Amniotic epithelial cell (primary cell): ENCODE measurements around the gene TMEM38A.
A peak's percentile ranks its signal among the peaks of the same experiment; 100 is the strongest.

Experiments used
- DNase-seq: peaks from one replicate; pipeline ENCODE4 v3.0.0-alpha.2; 2010; ENCODE audit warnings: low read depth

The TMEM38A gene

GRCh38 chr19:16660763-16661479, at the start of gene TMEM38A:
Gene TMEM38A (plus strand): TSS chr19:16661139. CDS start chr19:16661218, 79 bp downstream.
- DNase-seq: no peak

- DNase-seq: no peak
These were observed 48.3 kb upstream of the TMEM38A start for GRCh38 chr19:16612636-16613035.

GRCh38 chr19:16613841-16614240, 47.1 kb upstream of the TMEM38A start:
- DNase-seq: no peak

GRCh38 chr19:16614941-16615340, 46.0 kb upstream of the TMEM38A start:
- no peak for DNase-seq

DNA sequence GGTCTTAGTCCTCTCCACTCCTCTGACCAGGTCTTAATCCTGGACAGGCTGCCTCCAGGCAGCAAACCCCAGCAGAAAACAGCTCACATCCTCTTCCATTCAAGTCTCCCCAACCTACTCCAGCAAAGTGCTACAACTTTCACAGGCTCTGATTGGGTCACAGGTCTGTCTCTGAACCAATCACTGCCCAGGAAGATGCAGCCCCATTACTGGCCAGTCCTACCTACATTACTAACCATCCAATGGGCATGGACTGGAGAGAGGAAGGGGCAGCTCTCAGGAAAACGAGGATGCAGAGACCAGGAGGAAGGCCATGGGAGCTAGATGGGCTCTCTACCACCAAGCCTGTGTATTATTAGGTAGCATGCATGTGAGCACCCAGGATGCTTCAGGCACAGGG, 45.1 kb upstream of the TMEM38A start:
- peak; percentile 49 for DNase-seq

DNA sequence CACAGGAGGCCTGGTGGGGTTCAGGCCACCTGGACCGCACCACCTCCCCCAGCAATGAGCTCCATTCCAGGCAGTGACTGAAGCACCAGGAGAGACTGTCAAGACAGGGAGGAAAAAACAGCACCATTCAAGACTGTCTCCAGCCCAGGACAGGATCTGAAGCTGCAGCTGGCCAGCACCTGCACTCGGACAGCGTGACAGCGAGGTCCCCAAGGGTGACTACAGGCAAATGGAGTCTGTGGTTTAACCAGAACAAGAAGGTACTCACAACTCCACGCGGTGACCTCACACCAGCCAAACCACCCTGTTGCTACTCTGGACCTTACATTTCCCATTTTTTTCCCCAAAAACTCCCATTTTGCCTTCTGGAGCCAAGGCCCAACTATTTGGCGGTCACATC, 42.7 kb upstream of the TMEM38A start:
- no peak for DNase-seq

GRCh38 chr19:16619457-16619856, 41.5 kb upstream of the TMEM38A start:
- DNase-seq: no peak

DNA sequence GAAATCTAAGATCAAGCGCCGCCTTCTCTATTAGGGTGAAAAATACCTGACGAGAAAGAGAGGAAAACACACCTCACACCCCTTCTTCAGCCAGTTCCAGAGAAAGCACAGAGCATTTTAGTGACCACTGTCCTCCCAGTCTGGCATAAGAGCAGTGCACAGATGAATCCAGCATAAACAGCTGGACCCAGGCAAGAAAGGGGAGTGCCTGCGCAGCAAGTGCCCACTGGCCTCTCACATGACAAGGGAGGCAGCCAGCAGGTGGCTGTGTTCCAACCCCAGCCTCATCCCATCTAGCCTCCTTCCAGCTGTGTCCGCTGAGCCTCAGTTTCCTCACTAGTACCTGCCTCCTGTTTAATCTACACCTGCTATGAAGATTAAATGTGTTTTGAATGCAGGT, 40.9 kb upstream of the TMEM38A start:
- no peak for DNase-seq

GRCh38 chr19:16620584-16620983, 40.4 kb upstream of the TMEM38A start:
- DNase-seq: no peak

DNA sequence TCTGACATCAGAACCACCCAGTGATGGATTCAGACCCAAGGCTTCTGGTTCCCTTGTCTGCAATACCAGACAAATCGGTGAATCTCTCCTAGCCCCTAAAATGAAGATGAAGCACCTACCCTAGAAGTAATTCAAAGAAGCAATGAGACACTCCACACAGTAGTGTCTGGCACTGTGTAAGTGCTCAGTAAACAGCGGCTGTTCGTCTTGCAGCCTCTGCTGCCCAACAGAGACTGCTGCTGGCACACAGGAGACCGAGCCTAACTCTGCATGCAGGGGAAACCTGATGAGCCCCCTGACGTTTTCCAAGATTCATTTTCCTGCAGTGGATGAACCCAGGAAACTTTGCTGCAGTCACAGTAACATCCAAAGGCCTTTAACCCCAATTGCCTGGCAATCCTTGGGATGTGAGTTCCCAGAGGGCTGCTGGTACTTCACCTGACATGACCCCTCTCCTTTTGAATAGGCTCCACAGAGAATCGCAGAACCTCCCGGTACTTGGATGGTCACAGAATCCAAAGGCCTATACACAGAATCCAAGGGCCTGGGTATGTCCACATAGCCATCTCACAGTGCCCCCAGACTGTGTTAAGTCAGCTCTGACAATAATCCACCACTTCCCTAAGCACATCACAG, 39.7 kb upstream of the TMEM38A start:
- DNase-seq: no peak

DNA sequence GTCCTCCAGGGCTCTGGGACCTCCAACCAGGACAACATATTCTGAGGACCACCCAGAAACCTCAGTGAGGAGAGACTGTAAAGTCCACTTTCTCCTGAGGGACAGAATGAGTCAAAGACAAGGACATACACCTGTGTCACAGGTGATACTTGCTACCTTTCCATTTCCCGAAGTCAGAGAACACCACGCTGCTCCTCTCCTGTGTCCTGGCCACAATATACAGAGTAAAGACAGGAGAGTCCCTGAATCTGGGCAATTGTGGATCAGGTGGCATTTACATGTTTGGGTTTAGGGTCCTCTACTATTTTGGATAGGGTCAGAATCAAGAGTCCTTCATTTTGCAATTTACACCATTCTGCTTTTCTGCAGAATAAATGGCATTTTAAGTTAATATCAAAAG, 37.9 kb upstream of the TMEM38A start:
- DNase-seq: no peak

DNA sequence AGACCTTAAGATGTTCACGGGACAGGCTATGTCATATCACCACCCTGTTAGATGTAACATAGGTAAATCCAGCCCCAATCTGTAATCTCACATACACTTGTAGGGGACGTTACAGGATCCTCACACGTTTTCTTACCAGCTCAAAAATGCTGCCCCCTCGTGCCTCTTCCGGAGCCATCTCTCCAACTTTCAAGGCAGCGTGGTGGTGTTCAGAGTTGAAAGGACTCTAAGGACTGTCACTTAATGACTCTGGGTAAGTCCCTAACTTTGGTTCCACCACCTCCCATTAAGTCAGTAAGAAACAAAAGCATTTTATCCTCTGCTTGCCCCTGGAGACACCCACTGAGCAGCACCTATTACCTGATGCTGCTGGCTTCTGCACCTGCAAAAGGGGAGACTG, 37.4 kb upstream of the TMEM38A start:
- no peak for DNase-seq

GRCh38 chr19:16624236-16624635, 36.7 kb upstream of the TMEM38A start:
- DNase-seq: no peak

- DNase-seq: no peak
These were observed 35.6 kb upstream of the TMEM38A start for GRCh38 chr19:16625163-16625958.

DNA sequence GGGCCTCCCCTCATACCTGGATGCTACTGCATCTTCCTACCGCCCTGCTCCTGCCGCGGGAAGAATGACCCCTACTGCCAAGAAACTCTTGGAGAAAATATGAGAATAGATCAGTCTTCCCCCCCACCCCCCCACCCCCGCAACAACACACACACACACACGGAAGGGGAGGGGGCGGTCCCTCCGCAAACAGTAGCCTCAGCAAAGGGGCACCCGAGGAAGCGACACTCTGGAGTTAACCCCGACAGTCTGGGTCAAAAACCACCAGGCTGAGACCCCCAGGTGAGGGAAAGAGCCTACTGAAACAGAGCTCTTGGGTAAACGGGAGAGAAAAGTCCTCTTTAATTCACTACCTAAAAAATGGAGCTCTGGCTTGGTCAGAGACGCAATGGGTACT, 34.1 kb upstream of the TMEM38A start:
- no peak for DNase-seq

DNA sequence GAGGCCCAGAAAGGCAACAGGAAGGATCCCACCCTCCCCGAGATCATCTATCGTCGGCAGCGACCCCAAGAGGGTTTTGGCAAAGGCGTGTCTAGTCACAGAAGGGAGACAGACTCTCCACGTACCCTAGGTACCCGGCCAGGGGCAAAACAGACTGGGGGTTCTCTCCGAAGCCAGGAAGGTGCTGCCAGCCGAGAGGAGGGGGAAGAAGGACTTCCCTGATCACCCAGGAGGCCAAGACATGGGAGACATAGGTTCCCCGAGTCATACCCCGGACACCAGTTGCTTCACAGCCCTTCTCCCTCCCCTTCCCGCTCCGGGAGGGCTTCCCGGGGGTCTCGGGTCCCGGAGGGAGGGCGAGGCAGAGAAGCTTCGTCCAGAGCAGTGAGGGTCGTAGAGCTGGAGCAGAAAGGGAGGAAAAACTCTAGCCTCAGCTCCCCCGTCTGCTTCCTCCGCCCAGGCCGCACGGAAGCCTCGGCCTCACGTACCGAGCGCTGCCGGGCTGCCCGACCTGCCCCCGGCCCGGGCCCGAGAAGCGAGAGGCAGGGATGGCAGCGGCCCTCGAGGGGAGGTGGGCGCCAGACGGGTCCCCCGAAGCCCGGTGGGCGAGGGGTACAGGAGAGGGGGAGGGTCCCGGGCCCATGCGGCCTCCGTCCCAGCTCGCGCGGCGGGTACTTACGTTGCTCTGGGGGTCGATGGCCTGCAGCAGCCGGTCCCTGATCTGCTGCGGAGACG, 33.6 kb upstream of the TMEM38A start:
- no peak for DNase-seq

- DNase-seq: no peak
These were observed 33.1 kb upstream of the TMEM38A start for GRCh38 chr19:16627928-16628182.

DNA sequence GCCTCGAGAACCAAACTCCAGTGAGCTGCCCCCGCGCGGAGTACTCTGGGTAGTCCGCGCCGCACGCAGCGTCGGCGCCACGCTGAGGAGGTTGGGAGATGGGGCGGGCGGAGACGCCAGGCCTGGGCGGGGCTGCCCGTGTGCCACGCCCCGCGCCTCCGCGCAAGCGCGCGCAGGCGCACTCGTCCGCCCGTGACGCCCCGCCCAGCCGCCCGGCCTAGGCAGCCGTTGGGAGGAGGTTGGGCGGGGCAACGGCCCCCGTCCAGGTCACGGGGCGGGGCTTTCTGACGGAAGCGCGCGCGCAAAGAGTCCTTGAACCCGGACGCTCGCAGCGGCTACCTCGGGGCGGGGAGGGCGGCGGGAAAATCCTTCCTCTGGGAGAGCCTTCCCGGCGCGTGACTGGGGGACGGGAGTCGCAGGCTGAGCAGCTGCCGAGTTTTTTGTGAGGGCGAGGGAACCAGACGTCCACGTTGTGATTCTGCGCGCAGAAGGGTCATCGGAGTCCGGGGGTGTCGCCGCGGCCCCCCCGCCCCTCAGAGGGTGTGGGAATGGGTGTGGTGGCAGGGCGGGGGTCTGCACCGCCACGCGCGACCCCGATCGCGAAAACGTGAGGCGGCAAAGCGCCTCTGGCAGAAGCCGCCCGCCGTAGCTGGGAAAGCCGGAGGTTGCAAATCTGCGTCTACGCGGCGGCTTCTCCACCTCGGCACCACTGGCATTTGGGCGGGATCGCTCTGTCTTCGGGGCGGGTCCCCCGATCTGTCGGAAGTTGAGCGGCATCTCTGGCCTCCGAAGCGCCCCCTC, 32.6 kb upstream of the TMEM38A start, which contains the start of gene MED26:
Gene MED26, minus strand, starts transcription at position 22 of the 801 bp plus-strand sequence. CDS start 261 bp downstream, outside the sequence.
- peak; percentile 84 for DNase-seq

- peak; percentile 73 for DNase-seq
These were observed 31.8 kb upstream of the TMEM38A start for GRCh38 chr19:16628984-16629691.

- no peak for DNase-seq
These were observed 29.5 kb upstream of the TMEM38A start for GRCh38 chr19:16631465-16631864.

GRCh38 chr19:16637535-16637934, 23.4 kb upstream of the TMEM38A start:
- DNase-seq: no peak
